SH-SY5Y (cell line): ENCODE results near the gene STK4.

Experiments used
- GATA2 ChIP-seq: IDR thresholded peaks from 2 replicates; pipeline ENCODE4 v1.6.1; 2011; ENCODE audit warnings: mild to moderate bottlenecking, low read depth, low read length
- GATA3 ChIP-seq: IDR thresholded peaks from 2 replicates; pipeline ENCODE4 v1.6.1; 2011; ENCODE audit warnings: low read depth, mild to moderate bottlenecking, low read length, moderate library complexity

GRCh38 chr20:44955270-44955669 lies 11.0 kb upstream of the STK4 start:
- no peak for TF ChIP-seq GATA2
- TF ChIP-seq GATA3 = no peak
